HL-60 (cell line): ENCODE results near the gene EMX2.

Experiments used
- DNase-seq, 2 experiments: peaks; one replicate each; pipeline ENCODE4 v3.0.0-alpha.2; 2010 to 2020; ENCODE audit warnings: low read depth in 1 of 2, low spot score in 1 of 2
- H3K27ac ChIP-seq: fragments of 250-450 bp; sonication (Bioruptor Pico); replicated peaks from 2 replicates; pipeline ENCODE4 v1.5.1; 2020; ENCODE audit warnings: mild to moderate bottlenecking, moderate library complexity
- H3K27me3 ChIP-seq: fragments of 250-450 bp; sonication (Bioruptor Pico); 2 replicates; pipeline ENCODE4 v1.5.1; 2021; ENCODE audit warnings: mild to moderate bottlenecking, moderate library complexity; ENCODE audit not compliant: insufficient read depth, poor library complexity, severe bottlenecking
- H3K4me3 ChIP-seq: replicated peaks from 2 replicates; pipeline ENCODE4 v1.5.1; 2011; ENCODE audit warnings: mild to moderate bottlenecking, control low read depth, low read length; ENCODE audit not compliant: insufficient read depth
- CTCF ChIP-seq: IDR thresholded peaks from one replicate; pipeline ENCODE4 v1.5.1; 2011; ENCODE audit warnings: low read length, control low read depth, inconsistent platforms; ENCODE audit not compliant: insufficient read depth
- GABPA ChIP-seq: IDR thresholded peaks from 2 replicates; pipeline ENCODE4 v1.6.1; 2012; ENCODE audit warnings: low read depth
- POLR2AphosphoS5 ChIP-seq: IDR thresholded peaks from 2 replicates; pipeline ENCODE4 v1.6.1; 2012; ENCODE audit warnings: low read depth
- REST ChIP-seq: IDR thresholded peaks from 2 replicates; pipeline ENCODE4 v1.6.1; 2012; ENCODE audit warnings: low read depth; ENCODE audit not compliant: insufficient replicate concordance
- SPI1 ChIP-seq: IDR thresholded peaks from 2 replicates; pipeline ENCODE4 v1.6.1; 2012; ENCODE audit warnings: low read depth, mild to moderate bottlenecking, borderline replicate concordance

The EMX2 gene

GRCh38 chr10:117537436-117537903 lies 5.1 kb upstream of the EMX2 start:
- Histone ChIP-seq H3K4me3 (no peak overlapping the region), H3K27ac (no peak overlapping the region), H3K27me3 (peaks cover 88% of the 10 kb centered on the region)
- no peak for DNase-seq
- TF ChIP-seq POLR2AphosphoS5 (no peak), REST (no peak), GABPA (no peak), CTCF (no peak), SPI1 (no peak)

GRCh38 chr10:117537904-117538524 lies 4.5 kb upstream of the EMX2 start:
- TF ChIP-seq REST, result no peak
- TF ChIP-seq SPI1, result no peak
- no peak for TF ChIP-seq GABPA
- TF ChIP-seq CTCF, result no peak
- TF ChIP-seq POLR2AphosphoS5, result no peak
- H3K27ac ChIP-seq, result no peak overlapping the region
- H3K27me3 ChIP-seq, result peaks cover 84% of the 10 kb centered on the region
- DNase-seq, result no peak
- H3K4me3 ChIP-seq, result no peak overlapping the region

GRCh38 chr10:117539361-117539773 lies 3.2 kb upstream of the EMX2 start:
- no peak for DNase-seq
- TF ChIP-seq CTCF, result no peak
- no peak for TF ChIP-seq GABPA
- TF ChIP-seq POLR2AphosphoS5, result no peak
- TF ChIP-seq SPI1, result no peak
- no peak for TF ChIP-seq REST

More at GRCh38 chr10:117539361-117539773, 3.2 kb upstream of the EMX2 start:
- H3K27me3 ChIP-seq, result peaks cover 82% of the 10 kb centered on the region
- H3K27ac ChIP-seq, result no peak overlapping the region
- no peak overlapping the region for H3K4me3 ChIP-seq
